GM21447 (cell line): ENCODE data around the gene SH2D1B.
"Not testable (repeated sequence)": the region's sequence is repeated elsewhere in the genome, so short reads cannot be mapped to it uniquely, and the experiment has no call there.

Source experiments
- ATAC-seq: cut with Tn5 transposase; IDR thresholded peaks from one replicate; pipeline ENCODE4 v1.9.1; 2021; ENCODE audit not compliant: unreplicated experiment

Gene SH2D1B

DNA sequence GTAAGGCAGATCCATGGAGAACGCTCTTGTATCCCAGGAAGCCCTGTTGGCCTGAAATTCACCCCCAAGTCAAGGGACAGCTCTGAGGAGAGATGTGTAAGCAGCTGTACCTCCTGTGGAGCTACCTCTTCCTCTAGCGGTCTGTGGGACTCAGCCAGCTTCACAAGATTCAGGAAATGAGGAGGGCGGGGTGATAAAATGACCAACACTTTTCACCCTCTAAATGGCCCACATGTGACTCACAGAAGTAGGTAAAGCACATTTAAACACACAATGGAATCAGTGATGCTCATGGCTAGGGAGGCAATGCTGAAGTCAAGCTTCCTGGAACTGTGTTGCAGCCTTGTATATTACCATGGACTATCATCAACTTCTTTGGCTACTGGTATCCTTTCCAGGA, at the start of gene SH2D1B:
Gene SH2D1B (minus strand): TSS at position 135 of the 400 bp plus-strand sequence. CDS start 120 bp downstream, at position 15.
- no peak for ATAC-seq

GRCh38 chr1:162458236-162458635, 46.3 kb upstream of the SH2D1B start:
- ATAC-seq: no peak

DNA sequence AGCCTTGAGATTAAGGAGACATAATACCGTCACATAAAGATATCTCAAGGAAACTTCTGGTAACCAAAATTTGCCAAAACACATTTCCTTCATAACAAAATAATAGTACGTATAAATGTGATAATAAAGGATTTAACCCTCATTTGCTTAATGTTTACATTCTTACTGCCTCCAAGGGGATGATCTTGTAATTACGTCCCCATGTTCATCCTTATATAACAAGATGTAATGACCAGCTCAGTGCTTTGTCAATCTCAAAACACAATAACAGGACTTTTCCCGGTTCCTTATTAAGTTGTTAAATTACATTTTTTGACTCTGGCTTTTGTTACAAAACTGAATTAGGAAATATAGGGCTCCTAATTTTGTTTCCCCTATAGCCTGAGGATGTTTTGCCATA, 44.4 kb upstream of the SH2D1B start:
- no peak for ATAC-seq

- not testable (repeated sequence) for ATAC-seq
These were observed 42.4 kb upstream of the SH2D1B start for GRCh38 chr1:162454361-162454760.

DNA sequence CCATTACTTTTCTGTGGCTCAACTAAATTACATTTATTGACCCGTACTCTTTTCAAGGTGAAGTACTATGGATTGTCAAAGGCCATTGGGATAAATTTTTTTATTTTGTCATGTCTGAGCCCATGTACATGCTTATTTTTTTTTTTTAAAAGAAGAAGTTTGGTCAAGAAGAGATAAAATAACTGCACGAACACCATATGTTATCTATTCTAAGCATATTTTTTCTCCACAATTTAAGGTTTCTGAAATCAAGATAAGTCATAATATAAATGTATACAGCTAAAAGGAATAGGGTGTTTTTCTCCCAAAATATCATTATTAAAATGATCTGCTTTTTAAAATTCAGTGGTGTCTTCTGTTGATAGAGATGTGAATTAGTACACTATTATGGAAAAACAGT, 35.0 kb upstream of the SH2D1B start:
- ATAC-seq: no peak

DNA sequence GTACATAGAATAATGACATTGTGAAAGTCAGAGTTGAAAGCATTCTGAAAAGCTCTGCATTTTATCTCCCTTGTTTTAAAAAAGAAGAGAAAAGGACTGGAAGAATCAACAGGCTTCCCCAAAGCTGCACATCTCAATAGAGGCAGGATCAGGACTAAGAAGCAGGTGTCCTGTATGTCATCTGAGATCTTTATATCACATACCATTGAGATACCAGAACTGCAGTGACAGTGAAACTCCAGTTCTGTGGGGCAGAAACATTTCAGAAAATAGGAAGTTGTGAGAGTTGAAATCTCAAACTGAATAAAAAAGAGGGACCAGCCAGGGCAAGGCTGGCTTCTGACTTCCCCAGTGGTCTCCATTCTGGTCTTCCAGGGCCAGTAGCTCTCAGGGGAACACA, 33.0 kb upstream of the SH2D1B start:
- ATAC-seq: no peak

GRCh38 chr1:162432977-162433713, 21.2 kb upstream of the SH2D1B start:
- not testable (repeated sequence) for ATAC-seq

DNA sequence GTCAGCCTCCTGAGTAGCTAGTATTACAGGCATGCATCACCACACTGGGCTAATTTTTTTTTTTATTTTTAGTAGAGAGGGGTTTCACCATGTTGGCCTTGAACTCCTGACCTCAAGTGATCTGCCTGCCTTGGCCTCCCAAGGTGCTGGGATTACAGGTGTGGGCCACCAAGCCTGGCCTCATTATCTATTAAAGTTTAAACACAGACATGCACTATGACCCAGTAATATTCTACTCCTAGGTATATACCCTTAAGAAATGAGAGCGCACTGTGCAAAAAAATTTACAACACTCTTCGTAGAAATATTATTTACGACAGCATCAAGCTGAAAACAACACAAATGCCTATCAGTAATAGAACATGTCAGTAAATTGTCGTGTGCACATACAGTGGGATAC, 18.6 kb upstream of the SH2D1B start:
- ATAC-seq: no peak

DNA sequence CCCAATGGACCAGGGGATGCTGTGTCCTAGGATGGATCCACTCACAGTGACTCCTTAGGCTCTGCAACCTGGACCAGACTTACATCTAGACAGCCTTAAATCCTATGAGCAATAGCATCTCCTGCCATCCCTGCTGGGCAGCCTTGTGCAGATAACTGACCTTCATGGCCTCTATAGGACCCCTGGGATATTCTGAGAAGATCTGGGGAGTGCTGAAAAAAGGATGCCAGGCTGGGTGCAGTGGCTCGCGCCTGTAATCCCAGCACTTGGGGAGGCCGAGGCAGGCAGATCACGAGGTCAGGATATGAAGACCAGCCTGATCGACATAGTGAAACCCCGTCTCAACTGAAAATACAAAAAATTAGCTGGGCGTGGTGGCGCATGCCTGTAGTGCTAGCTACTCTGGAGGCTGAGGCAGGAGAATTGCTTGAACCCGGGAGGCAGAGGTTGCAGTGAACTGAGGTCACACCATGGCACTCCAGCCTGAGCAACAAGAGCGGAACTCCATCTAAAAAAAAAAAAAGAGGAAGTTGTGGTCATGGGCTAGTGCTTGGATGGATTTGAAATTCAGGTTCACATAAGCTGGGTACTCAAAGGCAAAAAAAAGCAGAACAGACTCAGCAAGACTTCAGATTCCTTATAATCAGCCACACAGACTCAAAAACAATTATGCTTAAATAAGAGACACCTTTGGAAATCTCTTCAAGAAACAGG, 10.9 kb upstream of the SH2D1B start:
- ATAC-seq: no peak

GRCh38 chr1:162421258-162422164, 9.6 kb upstream of the SH2D1B start:
- no peak for ATAC-seq

GRCh38 chr1:162420120-162420519, 8.2 kb upstream of the SH2D1B start:
- ATAC-seq: no peak

DNA sequence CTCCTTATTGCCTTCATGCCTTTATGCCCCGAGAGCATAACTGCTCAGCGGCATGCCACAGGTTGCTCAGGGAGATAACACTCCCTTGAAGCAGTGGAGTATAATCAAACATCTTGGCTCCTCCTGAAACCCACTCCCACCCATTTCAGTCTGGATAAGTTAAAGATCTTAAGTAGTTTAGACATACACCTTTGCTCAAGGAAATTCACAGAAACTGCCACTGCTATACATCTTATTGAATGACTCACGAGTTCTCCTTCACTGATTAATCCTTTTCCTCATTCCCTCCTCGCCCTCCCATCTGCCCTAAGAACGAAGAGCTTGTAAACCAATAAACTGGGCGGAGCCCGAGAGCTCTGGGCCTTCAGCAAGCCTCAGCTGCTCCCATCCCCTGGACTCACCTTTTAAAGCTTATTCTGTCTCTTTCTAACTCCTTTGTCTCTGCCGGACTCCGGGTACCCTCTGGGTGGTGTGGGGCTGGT, 7.6 kb upstream of the SH2D1B start:
- ATAC-seq: not testable (repeated sequence)

- not testable (repeated sequence) for ATAC-seq
These were observed 6.6 kb upstream of the SH2D1B start for GRCh38 chr1:162418584-162418983.

- no peak for ATAC-seq
These were observed 5.7 kb upstream of the SH2D1B start for GRCh38 chr1:162417650-162418049.

- no peak for ATAC-seq
These were observed 5.0 kb upstream of the SH2D1B start for GRCh38 chr1:162416909-162417308.

GRCh38 chr1:162416215-162416614, 4.3 kb upstream of the SH2D1B start:
- ATAC-seq: no peak

GRCh38 chr1:162407539-162407938, 4.4 kb downstream of the SH2D1B start:
- no peak for ATAC-seq

GRCh38 chr1:162406811-162407210, 5.1 kb downstream of the SH2D1B start:
- ATAC-seq: no peak

DNA sequence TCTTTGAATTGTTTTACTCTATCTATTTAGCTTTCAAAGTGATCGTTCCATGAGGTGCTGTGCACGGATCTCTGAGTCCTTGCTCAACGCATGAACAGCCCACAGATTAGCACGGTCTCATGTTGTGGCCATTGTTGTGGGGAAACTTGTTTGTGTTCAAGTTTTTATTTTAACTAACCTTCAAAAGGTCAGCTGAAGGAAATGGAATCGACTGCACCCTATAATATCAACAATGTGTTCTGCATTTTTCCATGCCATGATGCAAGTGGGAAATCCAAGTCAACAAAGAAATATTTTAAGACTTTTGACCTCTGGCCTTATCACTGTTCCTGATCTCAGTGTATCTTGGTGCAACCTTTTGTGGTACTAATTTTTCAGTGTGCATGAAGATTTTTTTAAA, 6.1 kb downstream of the SH2D1B start:
- ATAC-seq: no peak

DNA sequence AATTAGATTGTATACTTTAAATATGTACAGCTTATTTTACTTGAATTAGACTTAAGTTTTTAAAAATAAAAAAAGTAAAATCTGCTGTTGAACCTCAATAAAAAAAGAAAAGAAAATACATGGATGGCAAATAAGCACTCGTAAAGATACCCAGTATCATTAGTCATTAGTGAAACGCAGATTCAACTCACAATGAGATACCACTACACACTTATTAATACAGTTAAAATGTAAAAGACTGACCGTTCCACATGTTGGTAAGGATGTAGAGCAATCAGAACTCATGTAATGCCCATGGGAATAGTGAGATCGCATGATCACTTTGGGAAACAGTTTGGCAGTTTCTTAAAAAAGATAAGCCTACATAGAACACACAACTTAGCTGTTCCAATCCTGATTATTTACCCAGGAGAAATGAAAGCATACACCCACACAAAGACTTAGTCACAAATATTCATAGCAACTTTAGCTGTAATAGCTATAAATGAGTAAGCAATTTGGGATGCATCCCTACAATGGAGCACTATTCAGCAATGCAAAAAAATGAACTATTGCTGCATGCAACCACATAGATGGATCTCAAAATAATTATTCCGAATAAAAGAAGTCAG, 7.3 kb downstream of the SH2D1B start:
- ATAC-seq: no peak
